Measurements from ENCODE around the gene TSLP.

The TSLP gene

DNA sequence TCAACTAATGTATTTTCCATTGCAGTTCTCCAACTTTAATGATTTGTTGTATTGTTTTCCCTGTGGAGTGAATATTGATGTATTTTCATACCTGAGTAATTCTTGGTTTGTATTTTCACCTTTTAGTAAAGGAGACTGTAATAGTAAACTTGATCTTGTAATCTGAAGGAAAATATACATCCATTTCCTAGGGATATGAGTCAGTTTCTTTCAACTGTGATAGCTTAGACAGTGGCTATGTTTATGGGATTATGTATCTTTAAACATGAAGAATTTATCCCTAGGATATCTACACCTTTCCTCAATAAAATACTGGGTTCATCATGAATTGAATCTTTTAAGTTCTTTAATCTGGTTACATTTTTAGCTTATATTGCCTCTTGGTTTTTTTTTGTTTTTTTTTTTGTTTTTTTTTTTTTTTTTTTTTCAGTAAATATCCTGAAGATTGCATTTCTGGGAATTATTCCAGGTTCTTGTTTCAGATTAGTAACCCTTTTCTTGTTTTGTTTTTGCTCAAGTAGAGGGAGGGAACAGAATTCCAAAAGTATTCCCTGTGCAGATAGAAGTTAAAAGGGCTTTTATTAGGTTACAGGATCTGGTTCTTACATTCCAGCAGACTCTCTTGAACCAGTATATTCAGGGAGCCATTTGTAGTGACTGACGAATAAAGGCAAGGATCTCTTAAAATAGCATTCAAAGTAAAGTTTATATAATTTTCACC is 27.7 kb downstream of the TSLP start:
- no peak for DNase-seq

DNA sequence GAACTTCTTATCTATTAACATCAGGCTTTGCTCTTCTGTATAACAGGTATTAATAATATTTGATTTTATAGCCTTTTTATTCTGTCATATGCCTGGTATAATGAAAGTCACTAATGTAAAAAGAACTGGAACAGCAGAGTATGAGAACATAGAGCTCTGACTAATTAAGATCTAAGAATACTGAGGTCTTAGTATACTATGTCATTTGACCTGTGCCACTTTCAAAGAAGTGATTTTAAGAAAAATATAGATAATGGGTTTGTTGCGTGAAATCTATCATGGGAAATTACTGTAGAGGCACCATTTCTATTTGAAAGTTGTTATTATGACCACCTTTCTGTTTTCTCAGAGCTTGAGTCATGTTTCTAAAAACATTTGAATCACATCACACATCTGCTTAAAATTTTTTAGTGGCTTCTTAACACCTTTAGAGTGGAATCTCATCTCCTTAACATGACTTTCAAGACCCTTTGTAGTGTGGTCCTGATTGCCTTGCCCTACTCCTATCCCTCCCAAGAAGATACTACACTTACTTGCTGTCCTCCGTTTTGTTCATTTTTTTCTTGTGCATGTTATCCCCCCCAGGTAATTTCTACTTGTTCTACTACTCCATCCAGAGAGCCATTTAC is 34.9 kb downstream of the TSLP start:
- DNase-seq: no peak

DNA sequence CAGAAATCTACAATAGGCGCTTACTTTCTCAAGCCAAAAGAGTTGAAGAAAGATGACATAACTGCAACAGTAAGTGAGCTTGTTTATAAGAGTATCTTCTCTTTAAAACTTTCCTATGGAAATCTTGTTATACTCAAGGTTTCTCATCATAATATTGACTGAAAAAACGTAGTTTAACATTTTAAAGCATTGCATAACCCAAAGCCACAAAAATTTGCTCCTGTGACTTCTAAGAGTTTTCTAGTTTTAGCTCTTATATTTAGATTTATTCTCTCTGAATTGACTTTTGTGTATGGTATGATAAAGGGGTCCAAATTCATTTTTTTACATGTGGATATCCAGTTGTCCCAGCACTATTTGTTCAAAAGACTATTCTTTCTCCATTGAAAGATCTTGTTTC is 35.9 kb downstream of the TSLP start:
- no peak for DNase-seq

DNA sequence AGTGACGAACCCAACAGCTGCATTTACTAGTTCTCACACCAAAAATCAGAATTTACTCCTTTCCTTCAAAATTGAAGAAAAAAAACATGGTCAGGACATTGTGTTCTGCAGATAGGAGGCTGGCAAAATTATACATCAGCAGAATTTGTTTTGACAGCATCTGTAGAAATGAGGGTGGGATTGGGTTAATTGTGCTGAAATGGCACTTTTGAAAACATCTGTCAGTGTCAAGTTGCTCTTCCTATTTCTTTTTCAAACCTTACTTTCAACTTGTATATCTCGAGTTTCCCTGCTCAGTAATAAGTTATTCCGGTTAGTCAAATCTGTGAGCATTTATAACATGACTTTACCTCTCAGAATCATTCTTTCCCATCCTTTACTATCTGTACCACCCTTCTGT is 40.4 kb downstream of the TSLP start:
- DNase-seq: no peak

DNA sequence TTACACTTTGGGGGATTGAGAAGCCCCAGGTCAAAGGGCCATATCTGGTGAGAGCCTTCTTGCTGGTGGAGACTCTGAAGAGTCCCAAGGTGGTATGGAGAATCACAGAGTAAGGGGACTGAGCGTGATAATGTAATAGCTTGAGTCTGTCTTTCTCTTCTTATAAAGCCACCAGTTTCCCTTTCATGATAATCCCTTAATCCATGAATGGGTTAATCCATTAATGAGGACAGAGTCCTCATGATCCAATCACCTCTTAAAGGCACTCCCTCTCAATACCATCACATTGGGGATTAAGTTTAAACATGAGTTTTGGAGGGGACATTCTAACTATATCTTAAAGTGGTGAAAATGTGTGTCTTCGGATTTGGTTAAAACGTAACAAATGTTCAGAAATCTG is 42.2 kb downstream of the TSLP start:
- no peak for DNase-seq

DNA sequence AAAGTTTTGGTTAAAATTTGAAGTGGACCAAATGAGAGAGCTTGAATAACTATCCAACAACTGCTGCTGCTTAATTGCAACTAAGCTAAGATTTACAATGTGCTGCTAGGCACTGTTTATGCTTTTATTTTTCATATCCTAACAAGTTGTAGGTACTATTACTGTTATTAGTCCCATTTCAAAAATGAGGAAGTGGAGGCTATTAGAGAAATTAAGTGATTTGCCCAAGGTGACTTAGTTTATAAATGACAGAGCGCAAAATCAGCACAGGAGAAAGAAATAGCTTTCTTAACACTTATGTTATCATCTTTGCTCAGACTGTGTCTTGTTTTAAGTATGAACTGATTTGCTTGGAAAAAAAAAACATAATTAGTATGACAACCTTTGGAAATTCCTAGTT is 43.7 kb downstream of the TSLP start:
- DNase-seq: no peak

DNA sequence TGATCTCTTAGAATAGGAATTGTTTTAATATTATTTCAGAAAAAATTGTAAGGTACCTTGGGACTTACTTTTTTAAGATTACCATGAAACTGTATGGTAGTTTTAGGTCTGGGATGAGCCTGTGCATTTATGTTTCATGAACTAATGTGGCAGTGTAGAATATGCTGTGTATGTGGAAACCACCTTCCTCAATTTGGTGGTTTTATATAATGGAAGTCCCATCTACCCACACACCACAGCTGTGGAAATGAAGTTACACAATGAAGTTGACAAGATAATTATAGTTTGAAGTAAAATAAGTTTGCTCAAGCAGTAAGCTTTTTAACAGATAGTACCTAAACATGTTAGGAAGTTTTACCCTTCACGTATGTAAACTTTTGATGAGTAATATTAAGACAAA is 45.0 kb downstream of the TSLP start:
- DNase-seq: no peak

DNA sequence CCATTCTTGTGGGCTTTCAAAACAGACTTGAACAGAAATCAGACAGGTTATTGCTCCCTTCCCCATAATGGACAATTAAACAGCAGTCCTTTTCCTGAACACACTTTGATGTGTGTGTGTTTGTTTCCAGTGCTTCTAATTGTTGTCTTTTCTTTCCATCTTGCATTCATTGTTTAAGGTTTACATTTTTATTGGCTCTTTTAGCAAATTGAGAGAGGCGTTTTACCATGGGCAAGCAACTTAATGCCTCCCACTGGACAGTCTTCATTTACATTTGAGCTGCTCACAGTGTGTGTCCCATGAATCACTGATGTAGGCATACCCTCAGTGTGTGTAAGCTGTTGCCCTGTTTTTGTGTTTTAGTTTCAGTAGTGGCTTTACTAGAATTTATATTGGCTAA is 45.6 kb downstream of the TSLP start:
- DNase-seq: no peak

DNA sequence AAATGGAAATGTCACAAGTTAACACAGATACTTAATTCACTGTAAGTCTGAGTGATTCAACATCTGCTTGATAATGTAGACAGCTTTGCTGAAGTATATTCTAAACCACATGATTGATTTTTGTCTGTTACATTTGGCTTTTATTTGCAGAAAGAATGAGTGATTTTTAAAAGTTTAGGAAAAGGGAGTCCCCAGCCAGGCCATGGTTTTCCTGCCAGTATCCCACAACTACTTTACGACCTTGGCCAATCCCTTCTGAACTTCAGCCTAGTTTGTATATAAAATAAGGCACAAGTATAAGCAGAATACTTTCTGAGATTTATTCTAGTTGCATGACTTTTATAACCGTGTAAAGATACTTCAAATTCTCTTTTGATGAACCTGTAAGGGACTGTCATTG is 47.7 kb downstream of the TSLP start:
- DNase-seq: no peak

DNA sequence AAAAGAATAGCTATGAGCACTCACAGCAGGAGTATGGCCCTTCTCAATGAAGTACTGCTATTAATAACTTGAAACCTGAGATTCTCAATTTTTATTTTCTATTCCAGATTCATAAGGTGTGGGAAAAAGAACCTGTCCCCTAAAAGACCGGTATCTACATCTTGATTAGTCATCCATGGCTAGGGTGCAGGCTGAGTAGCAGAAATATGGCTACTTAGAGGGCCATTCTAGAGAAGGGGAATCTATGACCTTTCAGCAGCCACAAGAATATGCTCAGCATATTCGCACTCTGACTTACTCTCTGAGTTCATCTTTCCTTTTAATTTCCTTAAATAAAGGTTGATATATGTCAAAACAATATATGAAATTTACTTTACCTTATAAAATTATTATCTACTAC is 48.3 kb downstream of the TSLP start:
- DNase-seq: no peak

DNA sequence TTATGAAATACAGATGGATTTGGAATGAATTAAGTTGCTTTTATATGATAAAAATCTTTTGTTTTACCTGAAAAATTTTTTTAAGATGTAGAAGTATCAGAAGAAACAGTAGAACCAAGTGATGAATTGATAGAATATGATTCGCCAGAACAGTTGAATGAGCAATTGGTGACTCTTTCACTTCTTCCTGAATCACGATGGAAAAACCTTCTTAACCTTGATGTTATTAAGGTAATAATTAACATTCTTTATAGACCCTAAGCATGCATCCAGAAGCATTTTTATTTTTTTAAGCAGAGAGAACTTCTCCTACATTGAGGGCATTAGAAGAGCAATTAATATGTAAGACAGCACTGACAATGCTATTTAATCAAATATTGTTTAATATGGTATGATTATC is 49.4 kb downstream of the TSLP start:
- no peak for DNase-seq

DNA sequence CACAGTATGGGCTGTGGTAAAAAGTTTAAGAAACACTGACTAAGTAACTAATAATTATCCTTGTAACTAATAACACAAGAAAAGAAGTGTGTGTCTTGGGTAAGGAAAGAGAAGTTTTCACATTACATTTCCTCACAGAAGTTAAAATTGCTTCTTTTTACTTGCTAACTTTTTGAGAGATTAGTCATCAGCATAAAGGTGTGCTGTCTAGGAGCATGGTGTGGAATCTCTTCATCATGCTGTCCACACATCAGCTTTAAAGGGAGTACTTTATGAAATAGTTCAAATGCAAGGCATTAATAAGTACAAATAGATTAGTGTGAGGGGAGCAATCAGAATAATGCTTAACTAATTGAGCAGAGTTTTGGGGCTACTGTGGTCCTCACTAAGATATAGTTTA is 50.4 kb downstream of the TSLP start:
- no peak for DNase-seq

DNA sequence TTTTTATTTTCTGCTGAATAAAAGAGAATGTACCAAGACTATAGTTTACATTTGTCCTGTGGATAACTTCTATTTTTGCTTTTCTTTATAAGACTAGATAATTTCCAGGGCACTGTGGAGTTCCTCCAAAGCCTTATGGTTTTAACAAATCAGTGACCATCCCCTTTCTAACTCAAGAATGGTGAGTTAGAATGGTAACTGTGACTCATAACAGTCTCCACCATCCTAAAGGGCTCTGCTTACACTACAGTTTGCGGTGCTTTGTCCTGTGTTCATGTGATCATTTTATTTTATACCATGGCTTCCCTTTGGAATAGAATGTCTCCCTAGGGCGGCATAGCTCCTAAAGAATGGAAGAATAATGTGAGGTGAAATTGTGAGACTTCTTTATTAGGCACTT is 50.9 kb downstream of the TSLP start:
- no peak for DNase-seq

DNA sequence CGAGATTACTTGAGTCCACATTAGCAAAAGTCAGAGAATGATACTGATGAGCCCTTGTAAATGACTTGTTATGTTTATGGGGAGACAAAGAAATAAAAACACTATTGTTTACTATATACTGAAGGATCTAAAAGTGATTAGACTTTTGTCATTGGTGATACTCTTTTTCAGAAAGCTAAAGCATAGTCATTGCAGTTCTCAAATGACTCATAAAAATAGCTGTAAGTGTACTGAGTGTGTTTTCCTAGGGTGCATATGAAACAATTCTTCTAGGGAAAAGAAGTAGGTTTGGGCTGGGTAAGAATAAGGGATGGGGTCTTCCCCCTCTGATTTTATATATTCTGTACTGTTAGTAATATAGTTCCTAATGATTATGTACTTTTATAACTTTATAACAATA is 53.3 kb downstream of the TSLP start:
- no peak for DNase-seq

DNA sequence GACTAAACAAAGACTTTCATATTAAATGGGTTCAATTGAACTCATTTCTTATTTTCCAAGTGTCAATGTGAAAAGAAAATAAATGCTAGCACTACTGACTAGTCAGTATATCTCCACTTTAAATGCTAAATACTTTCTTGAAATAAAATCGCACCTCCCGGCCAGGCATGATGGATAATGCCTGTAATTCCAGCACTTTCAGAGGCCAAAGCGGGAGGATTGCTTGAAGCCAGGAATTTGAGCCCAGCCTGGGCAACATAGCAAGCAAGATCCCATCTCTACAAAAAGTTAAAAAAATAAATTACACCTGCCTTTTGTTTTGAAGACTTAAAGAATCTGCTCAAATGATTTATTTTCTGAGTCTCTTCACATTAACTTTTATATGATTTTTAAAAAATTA is 55.4 kb downstream of the TSLP start:
- no peak for DNase-seq

All from stimulated activated CD4-positive, alpha-beta T cell treated with anti-CD3 and anti-CD28 coated beads, Interleukin-4, amount 100 ng/mL, for 4 hours (primary cell).